ENCODE measurements around the gene MYL7.
"Not testable (repeated sequence)": the region's sequence is repeated elsewhere in the genome, so short reads cannot be mapped to it uniquely, and the experiment has no call there.

The MYL7 gene

GRCh38 chr7:44172803-44173424 is 31.8 kb upstream of the MYL7 start:
- Histone ChIP-seq H3K27ac (no peak overlapping the region), H3K4me3 (no peak overlapping the region)

GRCh38 chr7:44172352-44172751 is 31.2 kb upstream of the MYL7 start:
- Histone ChIP-seq H3K27ac (no peak overlapping the region), H3K4me3 (no peak overlapping the region)

- H3K27ac ChIP-seq, H3K4me3 ChIP-seq: not testable (repeated sequence)
These were observed 30.8 kb upstream of the MYL7 start for GRCh38 chr7:44171901-44172300.

GRCh38 chr7:44167920-44168319 is 26.8 kb upstream of the MYL7 start:
- H3K27ac ChIP-seq: no peak overlapping the region

GRCh38 chr7:44163591-44163990 is 22.5 kb upstream of the MYL7 start:
- no peak overlapping the region for H3K4me3 ChIP-seq
- H3K27ac ChIP-seq: no peak overlapping the region

More at GRCh38 chr7:44167920-44168319, 26.8 kb upstream of the MYL7 start:
- no peak overlapping the region for H3K4me3 ChIP-seq

GRCh38 chr7:44162785-44163395 is 21.8 kb upstream of the MYL7 start:
- Histone ChIP-seq H3K27ac (no peak overlapping the region), H3K4me3 (no peak overlapping the region)

GRCh38 chr7:44162179-44162578 is 21.0 kb upstream of the MYL7 start:
- Histone ChIP-seq H3K4me3 (no peak overlapping the region), H3K27ac (no peak overlapping the region)

GRCh38 chr7:44161371-44161770 is 20.2 kb upstream of the MYL7 start:
- no peak overlapping the region for H3K4me3 ChIP-seq
- H3K27ac ChIP-seq: no peak overlapping the region

GRCh38 chr7:44159824-44160630 is 18.9 kb upstream of the MYL7 start:
- Histone ChIP-seq H3K4me3 (no peak overlapping the region), H3K27ac (no peak overlapping the region)

GRCh38 chr7:44158873-44159631 is 17.9 kb upstream of the MYL7 start:
- H3K4me3 ChIP-seq: no peak overlapping the region

GRCh38 chr7:44158096-44158872 is 17.2 kb upstream of the MYL7 start:
- Histone ChIP-seq H3K4me3 (no peak overlapping the region), H3K27ac (no peak overlapping the region)

More at GRCh38 chr7:44158873-44159631, 17.9 kb upstream of the MYL7 start:
- H3K27ac ChIP-seq: no peak overlapping the region

- H3K27ac ChIP-seq: no peak overlapping the region
These were observed 16.3 kb upstream of the MYL7 start for GRCh38 chr7:44157116-44158080.

GRCh38 chr7:44156453-44157010 is 15.4 kb upstream of the MYL7 start:
- Histone ChIP-seq H3K4me3 (no peak overlapping the region), H3K27ac (no peak overlapping the region)

More at GRCh38 chr7:44157116-44158080, 16.3 kb upstream of the MYL7 start:
- H3K4me3 ChIP-seq: no peak overlapping the region

- Histone ChIP-seq H3K4me3 (no peak overlapping the region), H3K27ac (no peak overlapping the region)
These were observed 14.4 kb upstream of the MYL7 start for GRCh38 chr7:44155191-44156185.

GRCh38 chr7:44154703-44155102 is 13.6 kb upstream of the MYL7 start:
- no peak overlapping the region for H3K4me3 ChIP-seq
- no peak overlapping the region for H3K27ac ChIP-seq

GRCh38 chr7:44153948-44154335 is 12.8 kb upstream of the MYL7 start:
- Histone ChIP-seq H3K27ac (no peak overlapping the region), H3K4me3 (no peak overlapping the region)

Data from skin epidermis (tissue), 12 donors.